Measurements from ENCODE around the gene HSD17B8.

Gene HSD17B8

DNA sequence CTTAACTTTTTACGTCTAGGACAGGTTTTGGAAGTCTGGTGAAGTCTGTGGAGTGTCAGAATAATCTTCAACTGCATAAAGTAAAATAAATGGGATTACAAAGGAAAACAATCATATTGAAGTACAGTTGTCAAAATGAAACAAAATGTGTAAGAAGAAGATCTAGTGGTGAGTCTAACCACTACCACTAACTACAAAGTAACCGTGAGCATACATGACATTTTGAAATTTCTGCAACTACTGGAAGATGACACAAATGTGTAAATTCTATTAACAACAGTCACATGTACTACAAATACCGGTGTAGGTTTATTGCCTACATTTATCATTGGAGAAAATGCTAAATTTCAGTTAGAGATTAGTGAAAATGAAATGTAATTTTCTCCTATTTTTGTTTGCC lies 37.5 kb downstream of the HSD17B8 start:
- no peak for DNase-seq (ENCODE audit: low read depth in 1 of 2, low spot score in 1 of 2)
- H3K27ac ChIP-seq (replicated peaks), result no peak overlapping the region
- H3K4me3 ChIP-seq (replicated peaks; ENCODE audit: insufficient read depth, low read length), result no peak overlapping the region
- TF ChIP-seq POLR2AphosphoS5 (IDR thresholded peaks at IDR 0.05; ENCODE audit: low read depth) (no peak), SPI1 (IDR thresholded peaks at IDR 0.05; ENCODE audit: borderline replicate concordance, low read depth) (no peak), GABPA (IDR thresholded peaks at IDR 0.05; ENCODE audit: low read depth) (no peak)
- TF ChIP-seq, protein P1, sequence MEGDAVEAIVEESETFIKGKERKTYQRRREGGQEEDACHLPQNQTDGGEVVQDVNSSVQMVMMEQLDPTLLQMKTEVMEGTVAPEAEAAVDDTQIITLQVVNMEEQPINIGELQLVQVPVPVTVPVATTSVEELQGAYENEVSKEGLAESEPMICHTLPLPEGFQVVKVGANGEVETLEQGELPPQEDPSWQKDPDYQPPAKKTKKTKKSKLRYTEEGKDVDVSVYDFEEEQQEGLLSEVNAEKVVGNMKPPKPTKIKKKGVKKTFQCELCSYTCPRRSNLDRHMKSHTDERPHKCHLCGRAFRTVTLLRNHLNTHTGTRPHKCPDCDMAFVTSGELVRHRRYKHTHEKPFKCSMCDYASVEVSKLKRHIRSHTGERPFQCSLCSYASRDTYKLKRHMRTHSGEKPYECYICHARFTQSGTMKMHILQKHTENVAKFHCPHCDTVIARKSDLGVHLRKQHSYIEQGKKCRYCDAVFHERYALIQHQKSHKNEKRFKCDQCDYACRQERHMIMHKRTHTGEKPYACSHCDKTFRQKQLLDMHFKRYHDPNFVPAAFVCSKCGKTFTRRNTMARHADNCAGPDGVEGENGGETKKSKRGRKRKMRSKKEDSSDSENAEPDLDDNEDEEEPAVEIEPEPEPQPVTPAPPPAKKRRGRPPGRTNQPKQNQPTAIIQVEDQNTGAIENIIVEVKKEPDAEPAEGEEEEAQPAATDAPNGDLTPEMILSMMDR (IDR thresholded peaks at IDR 0.05; ENCODE audit: insufficient read depth, low read length), result no peak
- TF ChIP-seq, protein P2, sequence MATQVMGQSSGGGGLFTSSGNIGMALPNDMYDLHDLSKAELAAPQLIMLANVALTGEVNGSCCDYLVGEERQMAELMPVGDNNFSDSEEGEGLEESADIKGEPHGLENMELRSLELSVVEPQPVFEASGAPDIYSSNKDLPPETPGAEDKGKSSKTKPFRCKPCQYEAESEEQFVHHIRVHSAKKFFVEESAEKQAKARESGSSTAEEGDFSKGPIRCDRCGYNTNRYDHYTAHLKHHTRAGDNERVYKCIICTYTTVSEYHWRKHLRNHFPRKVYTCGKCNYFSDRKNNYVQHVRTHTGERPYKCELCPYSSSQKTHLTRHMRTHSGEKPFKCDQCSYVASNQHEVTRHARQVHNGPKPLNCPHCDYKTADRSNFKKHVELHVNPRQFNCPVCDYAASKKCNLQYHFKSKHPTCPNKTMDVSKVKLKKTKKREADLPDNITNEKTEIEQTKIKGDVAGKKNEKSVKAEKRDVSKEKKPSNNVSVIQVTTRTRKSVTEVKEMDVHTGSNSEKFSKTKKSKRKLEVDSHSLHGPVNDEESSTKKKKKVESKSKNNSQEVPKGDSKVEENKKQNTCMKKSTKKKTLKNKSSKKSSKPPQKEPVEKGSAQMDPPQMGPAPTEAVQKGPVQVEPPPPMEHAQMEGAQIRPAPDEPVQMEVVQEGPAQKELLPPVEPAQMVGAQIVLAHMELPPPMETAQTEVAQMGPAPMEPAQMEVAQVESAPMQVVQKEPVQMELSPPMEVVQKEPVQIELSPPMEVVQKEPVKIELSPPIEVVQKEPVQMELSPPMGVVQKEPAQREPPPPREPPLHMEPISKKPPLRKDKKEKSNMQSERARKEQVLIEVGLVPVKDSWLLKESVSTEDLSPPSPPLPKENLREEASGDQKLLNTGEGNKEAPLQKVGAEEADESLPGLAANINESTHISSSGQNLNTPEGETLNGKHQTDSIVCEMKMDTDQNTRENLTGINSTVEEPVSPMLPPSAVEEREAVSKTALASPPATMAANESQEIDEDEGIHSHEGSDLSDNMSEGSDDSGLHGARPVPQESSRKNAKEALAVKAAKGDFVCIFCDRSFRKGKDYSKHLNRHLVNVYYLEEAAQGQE (IDR thresholded peaks at IDR 0.05; ENCODE audit: insufficient replicate concordance, low read depth), result no peak
- peaks cover 4% of the 10 kb centered on the region for H3K27me3 ChIP-seq (ENCODE audit: insufficient read depth, poor library complexity, severe bottlenecking)

GRCh38 chr6:33243476-33243875 lies 39.0 kb downstream of the HSD17B8 start:
- DNase-seq (ENCODE audit: low read depth in 1 of 2, low spot score in 1 of 2), result no peak
- peaks cover 4% of the 10 kb centered on the region for H3K27me3 ChIP-seq (ENCODE audit: insufficient read depth, poor library complexity, severe bottlenecking)
- no peak overlapping the region for H3K27ac ChIP-seq (replicated peaks)
- no peak for TF ChIP-seq GABPA (IDR thresholded peaks at IDR 0.05; ENCODE audit: low read depth)
- TF ChIP-seq POLR2AphosphoS5 (IDR thresholded peaks at IDR 0.05; ENCODE audit: low read depth), result no peak
- no peak for TF ChIP-seq SPI1 (IDR thresholded peaks at IDR 0.05; ENCODE audit: borderline replicate concordance, low read depth)
- TF ChIP-seq, protein P2 (IDR thresholded peaks at IDR 0.05; ENCODE audit: insufficient replicate concordance, low read depth), result no peak
- TF ChIP-seq, protein P1 (IDR thresholded peaks at IDR 0.05; ENCODE audit: insufficient read depth, low read length), result no peak
- H3K4me3 ChIP-seq (replicated peaks; ENCODE audit: insufficient read depth, low read length), result no peak overlapping the region

DNA sequence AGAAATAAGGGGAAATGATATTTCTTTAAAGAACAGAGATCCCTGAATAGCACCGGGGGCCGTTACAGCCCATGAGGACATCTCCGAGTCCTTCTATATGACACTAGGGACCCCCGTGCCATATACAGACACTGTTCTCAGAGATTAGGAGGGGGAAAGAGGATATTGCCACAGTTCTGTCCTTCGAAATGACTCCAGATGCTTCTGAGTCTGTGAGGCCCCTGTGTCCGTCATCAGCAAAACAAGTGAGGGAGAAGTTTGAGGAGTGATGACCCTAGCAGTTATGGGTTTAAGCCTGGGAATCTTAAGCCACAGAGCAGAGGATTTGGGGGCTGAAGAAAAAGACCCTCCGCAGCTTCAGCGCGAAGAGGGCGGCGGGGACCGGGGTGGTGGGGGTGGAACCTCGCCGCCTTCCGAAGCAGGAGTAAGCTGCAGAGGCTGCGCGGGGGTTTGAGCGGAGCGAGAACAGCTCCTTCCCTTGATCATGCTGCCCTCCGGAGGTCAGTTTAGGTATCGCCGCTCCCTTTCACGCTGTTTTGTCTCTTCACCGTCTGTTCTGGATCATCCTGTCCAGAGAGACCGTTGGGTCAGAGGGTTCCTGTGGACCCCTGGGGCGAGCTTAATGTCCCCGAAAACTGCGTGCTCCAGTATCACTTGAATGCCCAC lies 43.7 kb downstream of the HSD17B8 start:
- no peak for TF ChIP-seq SPI1 (IDR thresholded peaks at IDR 0.05; ENCODE audit: borderline replicate concordance, low read depth)
- TF ChIP-seq, protein P1 (IDR thresholded peaks at IDR 0.05; ENCODE audit: insufficient read depth, low read length), result peak; percentile 94
- TF ChIP-seq POLR2AphosphoS5 (IDR thresholded peaks at IDR 0.05; ENCODE audit: low read depth), result no peak
- peaks cover 3% of the 10 kb centered on the region for H3K27me3 ChIP-seq (ENCODE audit: insufficient read depth, poor library complexity, severe bottlenecking)
- peak overlapping the region; percentile 55 for H3K27ac ChIP-seq (replicated peaks)
- peak overlapping the region; percentile 48 for H3K4me3 ChIP-seq (replicated peaks; ENCODE audit: insufficient read depth, low read length)
- DNase-seq (ENCODE audit: low read depth in 1 of 2, low spot score in 1 of 2), result peak; percentile 55 to 88

GRCh38 chr6:33248643-33248931 lies 44.1 kb downstream of the HSD17B8 start:
- peak in 1 of 2 experiments; percentile 20 for DNase-seq (ENCODE audit: low read depth in 1 of 2, low spot score in 1 of 2)
- Histone ChIP-seq H3K27me3 (ENCODE audit: insufficient read depth, poor library complexity, severe bottlenecking) (peaks cover 2% of the 10 kb centered on the region), H3K27ac (replicated peaks) (peak overlapping the region; percentile 55)

More at GRCh38 chr6:33248643-33248931, 44.1 kb downstream of the HSD17B8 start:
- TF ChIP-seq POLR2AphosphoS5 (IDR thresholded peaks at IDR 0.05; ENCODE audit: low read depth) (no peak), GABPA (IDR thresholded peaks at IDR 0.05; ENCODE audit: low read depth) (no peak), SPI1 (IDR thresholded peaks at IDR 0.05; ENCODE audit: borderline replicate concordance, low read depth) (no peak)
- TF ChIP-seq, protein P1 (IDR thresholded peaks at IDR 0.05; ENCODE audit: insufficient read depth, low read length), result no peak
- TF ChIP-seq, protein P2 (IDR thresholded peaks at IDR 0.05; ENCODE audit: insufficient replicate concordance, low read depth), result no peak
- H3K4me3 ChIP-seq (replicated peaks; ENCODE audit: insufficient read depth, low read length), result peak overlapping the region; percentile 48
